PC-3 (cell line): Measurements from ENCODE around the gene DTL.

Source experiments
- CTCF ChIP-seq: fragments of 300-600 bp; sonication (generic); conservative IDR thresholded peaks from 2 replicates; pipeline ENCODE4 v1.5.1; 2017; ENCODE audit warnings: antibody characterized with exemption, low read depth, mild to moderate bottlenecking, low read length
- EZH2 ChIP-seq: fragments of 300-600 bp; sonication (generic); IDR thresholded peaks from one replicate; pipeline ENCODE4 v1.6.1; 2017; ENCODE audit warnings: antibody characterized with exemption, mild to moderate bottlenecking, low read length; ENCODE audit not compliant: unreplicated experiment
- EZH2phosphoT487 ChIP-seq: fragments of 300-600 bp; sonication (generic); IDR thresholded peaks from 2 replicates; pipeline ENCODE4 v1.6.1; 2018; ENCODE audit warnings: mild to moderate bottlenecking, antibody characterized with exemption, low read length, borderline replicate concordance

- TF ChIP-seq CTCF: no peak
- no peak for TF ChIP-seq EZH2
- no peak for TF ChIP-seq EZH2phosphoT487
Observed at GRCh38 chr1:212037900-212038299, 2.4 kb downstream of the DTL start.
